A673 (cell line): ENCODE results near the gene MVB12B. TPM values are rescaled to one million over a fixed set of nuclear protein-coding genes. Genes with fewer than 3 reads are reported as not detected.

Source experiments
- BruUV-seq: library from RNA; stranded (reverse); fragments of 400-500 nt; replicated peaks from 2 replicates; lab custom pipeline; 2021; lab: Mats Ljungman, UMichigan
- CTCF ChIA-PET: fragments of 300-600 bp; sonication (Branson Sonifier 250); formaldehyde crosslinking; loops from one replicate; lab custom pipeline; 2022; ENCODE audit warnings: antibody characterized with exemption; lab: Charles Lee
- POLR2A ChIA-PET: fragments of 300-600 bp; sonication (Branson Sonifier 250); formaldehyde crosslinking; loops from one replicate; lab custom pipeline; 2022; ENCODE audit warnings: antibody characterized with exemption; ENCODE audit not compliant: low non-redundant PET; lab: Charles Lee
- DNase-seq: peaks from one replicate; pipeline ENCODE4 v3.0.0-alpha.2; 2015; ENCODE audit warnings: low spot score
- H3K27ac ChIP-seq: fragments of 200-600 bp; sonication (generic); 2 replicates; pipeline ENCODE4 v1.5.1; 2016; ENCODE audit warnings: mixed run types, low read depth, mild to moderate bottlenecking, mixed read lengths, antibody characterized with exemption, low read length; ENCODE audit not compliant: poor library complexity, severe bottlenecking
- H3K27me3 ChIP-seq: fragments of 200-600 bp; sonication (generic); replicated peaks from 2 replicates; pipeline ENCODE4 v1.6.1; 2017; ENCODE audit warnings: mixed run types, low read depth, mild to moderate bottlenecking, mixed read lengths, antibody characterized with exemption, low read length; ENCODE audit not compliant: insufficient read depth, poor library complexity
- H3K36me3 ChIP-seq: fragments of 200-600 bp; sonication (generic); 2 replicates; pipeline ENCODE4 v1.6.1; 2016; ENCODE audit warnings: mixed run types, mild to moderate bottlenecking, mixed read lengths, antibody characterized with exemption, low read length; ENCODE audit not compliant: insufficient read depth, poor library complexity, severe bottlenecking
- H3K4me1 ChIP-seq: fragments of 200-600 bp; sonication (generic); 2 replicates; pipeline ENCODE4 v1.6.1; 2017; ENCODE audit warnings: mixed run types, mild to moderate bottlenecking, mixed read lengths, antibody characterized with exemption, low read length; ENCODE audit not compliant: insufficient read depth, poor library complexity, severe bottlenecking
- H3K4me3 ChIP-seq: fragments of 200-600 bp; sonication (generic); 2 replicates; pipeline ENCODE4 v1.5.1; 2016; ENCODE audit warnings: low read depth, mixed run types, mild to moderate bottlenecking, mixed read lengths, low read length; ENCODE audit not compliant: poor library complexity, severe bottlenecking
- H3K9me3 ChIP-seq: fragments of 200-600 bp; sonication (generic); 2 replicates; pipeline ENCODE4 v1.6.1; 2016; ENCODE audit warnings: mixed run types, low read depth, mild to moderate bottlenecking, mixed read lengths, antibody characterized with exemption, low read length; ENCODE audit not compliant: poor library complexity, severe bottlenecking
- CTCF ChIP-seq: fragments of 300-800, 200-600 bp; sonication (generic); conservative IDR thresholded peaks from 2 replicates; pipeline ENCODE4 v1.5.1; 2017; ENCODE audit warnings: low read depth, mild to moderate bottlenecking, antibody characterized with exemption, low read length, moderate library complexity, mixed read lengths
- EZH2 ChIP-seq: fragments of 200-600 bp; sonication (generic); IDR thresholded peaks from 2 replicates; pipeline ENCODE4 v1.6.1; 2017; ENCODE audit warnings: borderline replicate concordance, low read depth, mild to moderate bottlenecking, mixed read lengths, antibody characterized with exemption, low read length; ENCODE audit not compliant: poor library complexity, severe bottlenecking
- intact Hi-C: fragments of 100-400 bp; cut with micrococcal nuclease; formaldehyde crosslinking; loops from one replicate; pipeline ENCODE4 v1.10.0; 2022; ENCODE audit not compliant: unreplicated experiment
- total RNA-seq: library from RNA; stranded (reverse); gene quantifications from 2 replicates; pipeline ENCODE4 v1.2.3, GENCODE V29; 2021

MVB12B gene
- total RNA-seq, 1 experiment from 2014 or later = 12.3 TPM

GRCh38 chr9:126424511-126424910 lies 97.9 kb downstream of the MVB12B start:
- CTCF ChIA-PET = no interaction called here
- Histone ChIP-seq H3K27ac (no peak overlapping the region), H3K9me3 (no peaks in the 10 kb centered on the region), H3K4me1 (no peaks in the 10 kb centered on the region), H3K36me3 (no peaks in the 10 kb centered on the region), H3K27me3 (no peaks in the 10 kb centered on the region), H3K4me3 (no peak overlapping the region)
- no peak for TF ChIP-seq CTCF
- TF ChIP-seq EZH2 = no peak
- intact Hi-C loops = no loop called here
- DNase-seq = no peak
- no TSS peak for BruUV-seq
- POLR2A ChIA-PET = no interaction called here

GRCh38 chr9:126428534-126429175 lies 102.0 kb downstream of the MVB12B start:
- Histone ChIP-seq H3K9me3 (no peaks in the 10 kb centered on the region), H3K27ac (no peak overlapping the region), H3K36me3 (no peaks in the 10 kb centered on the region), H3K4me1 (no peaks in the 10 kb centered on the region), H3K27me3 (no peaks in the 10 kb centered on the region), H3K4me3 (no peak overlapping the region)
- POLR2A ChIA-PET = no interaction called here
- DNase-seq = no peak
- TF ChIP-seq CTCF = no peak
- TF ChIP-seq EZH2 = no peak
- CTCF ChIA-PET = no interaction called here
- intact Hi-C loops = no loop called here
- BruUV-seq = no TSS peak

- Histone ChIP-seq H3K27me3 (no peaks in the 10 kb centered on the region), H3K36me3 (no peaks in the 10 kb centered on the region), H3K9me3 (no peaks in the 10 kb centered on the region), H3K27ac (no peak overlapping the region), H3K4me1 (no peaks in the 10 kb centered on the region), H3K4me3 (no peak overlapping the region)
- no TSS peak for BruUV-seq
- POLR2A ChIA-PET = no interaction called here
- DNase-seq = no peak
- TF ChIP-seq EZH2 (no peak), CTCF (no peak)
- intact Hi-C loops = no loop called here
- CTCF ChIA-PET = no interaction called here
Observed at GRCh38 chr9:126429190-126429589, 102.6 kb downstream of the MVB12B start.
